Fibroblast of pulmonary artery (primary cell): ENCODE results near the gene KRT6B.

Experiments
- DNase-seq: peaks from one replicate; pipeline ENCODE4 v3.0.0-alpha.2; 2010; ENCODE audit warnings: low read depth
- H3K4me3 ChIP-seq: replicated peaks from 2 replicates; pipeline ENCODE4 v1.5.1; 2011; ENCODE audit warnings: low read depth, mild to moderate bottlenecking, control low read depth, low read length, moderate library complexity
- CTCF ChIP-seq: IDR thresholded peaks from 2 replicates; pipeline ENCODE4 v1.5.1; 2011; ENCODE audit warnings: mild to moderate bottlenecking, control low read depth, low read length, inconsistent platforms; ENCODE audit errors: missing control alignments

Gene KRT6B

GRCh38 chr12:52487211-52487610, 35.3 kb upstream of the KRT6B start:
- no peak for TF ChIP-seq CTCF
- no peak for DNase-seq
- no peak overlapping the region for H3K4me3 ChIP-seq

GRCh38 chr12:52486166-52487105, 34.5 kb upstream of the KRT6B start:
- no peak for TF ChIP-seq CTCF

GRCh38 chr12:52480073-52480472, 28.1 kb upstream of the KRT6B start:
- no peak for DNase-seq
- H3K4me3 ChIP-seq, result no peak overlapping the region
- TF ChIP-seq CTCF, result no peak

More at GRCh38 chr12:52486166-52487105, 34.5 kb upstream of the KRT6B start:
- H3K4me3 ChIP-seq, result no peak overlapping the region
- DNase-seq, result no peak

DNA sequence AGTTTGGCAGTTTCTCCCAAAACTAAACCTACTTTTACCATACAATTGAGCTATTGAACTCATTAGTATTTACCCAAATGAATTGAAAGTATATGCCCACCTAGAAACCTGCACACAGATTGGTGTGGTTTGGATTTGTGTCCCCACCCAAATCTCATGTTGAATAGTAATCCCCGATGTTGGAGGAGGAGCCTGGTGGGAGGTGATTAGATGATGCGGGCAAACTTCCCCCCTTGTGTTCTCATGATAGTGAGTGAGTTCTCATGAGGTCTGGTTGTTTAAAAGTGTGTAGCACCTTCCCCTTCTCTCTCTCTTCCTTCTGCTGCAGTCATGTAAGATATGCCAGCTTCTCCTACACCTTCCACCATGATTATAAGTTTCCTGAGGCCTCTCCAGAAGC, 25.7 kb upstream of the KRT6B start:
- TF ChIP-seq CTCF, result no peak
- DNase-seq, result no peak
- no peak overlapping the region for H3K4me3 ChIP-seq

- DNase-seq, result no peak
- TF ChIP-seq CTCF, result no peak
- no peak overlapping the region for H3K4me3 ChIP-seq
These were observed 22.3 kb upstream of the KRT6B start for GRCh38 chr12:52474212-52474611.

GRCh38 chr12:52473768-52474167, 21.8 kb upstream of the KRT6B start, which contains the start of gene KRT6C:
KRT6C (minus strand) TSS chr12:52473805; CDS start chr12:52473737, 68 bp downstream.
- no peak for DNase-seq
- no peak within 1 kb of the TSS for H3K4me3 ChIP-seq
- no peak for TF ChIP-seq CTCF
